GM18517 (cell line): ENCODE results near the gene NFATC1.

Source experiments
- ATAC-seq: cut with Tn5 transposase; IDR thresholded peaks from one replicate; pipeline ENCODE4 v1.9.1; 2021; ENCODE audit warnings: mild to moderate bottlenecking, moderate library complexity; ENCODE audit not compliant: unreplicated experiment

Gene NFATC1

DNA sequence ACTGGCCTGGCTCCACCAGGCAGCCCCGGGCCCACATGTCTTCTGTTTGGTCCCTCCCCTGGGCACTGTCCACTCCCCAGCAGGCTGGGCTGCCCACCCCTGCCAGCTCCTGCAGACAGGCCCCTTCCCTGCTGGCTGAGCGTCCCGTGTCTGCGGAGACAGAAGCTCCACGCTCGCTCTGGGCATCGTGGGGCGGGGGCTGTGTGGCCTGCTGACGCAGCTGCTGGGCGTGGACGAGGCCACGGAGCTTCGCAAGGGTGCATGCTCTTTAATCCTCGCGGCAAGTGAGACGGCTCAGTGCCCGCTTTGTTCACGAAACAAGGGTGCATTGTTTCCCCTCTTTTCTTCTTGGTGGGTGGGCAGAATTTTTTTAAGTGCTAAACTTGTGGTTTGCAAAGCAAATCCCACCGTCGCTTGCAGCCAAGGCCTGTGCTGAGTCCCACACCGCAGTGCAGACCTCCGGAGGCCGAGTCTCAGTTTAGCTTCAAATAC lies 151.1 kb downstream of the NFATC1 start:
- ATAC-seq = no peak

- no peak for ATAC-seq
Measured at GRCh38 chr18:79547413-79548076, 151.8 kb downstream of the NFATC1 start.

- ATAC-seq = no peak
Measured at GRCh38 chr18:79548077-79548450, 152.3 kb downstream of the NFATC1 start.

GRCh38 chr18:79548621-79548985 lies 152.9 kb downstream of the NFATC1 start:
- ATAC-seq = no peak

DNA sequence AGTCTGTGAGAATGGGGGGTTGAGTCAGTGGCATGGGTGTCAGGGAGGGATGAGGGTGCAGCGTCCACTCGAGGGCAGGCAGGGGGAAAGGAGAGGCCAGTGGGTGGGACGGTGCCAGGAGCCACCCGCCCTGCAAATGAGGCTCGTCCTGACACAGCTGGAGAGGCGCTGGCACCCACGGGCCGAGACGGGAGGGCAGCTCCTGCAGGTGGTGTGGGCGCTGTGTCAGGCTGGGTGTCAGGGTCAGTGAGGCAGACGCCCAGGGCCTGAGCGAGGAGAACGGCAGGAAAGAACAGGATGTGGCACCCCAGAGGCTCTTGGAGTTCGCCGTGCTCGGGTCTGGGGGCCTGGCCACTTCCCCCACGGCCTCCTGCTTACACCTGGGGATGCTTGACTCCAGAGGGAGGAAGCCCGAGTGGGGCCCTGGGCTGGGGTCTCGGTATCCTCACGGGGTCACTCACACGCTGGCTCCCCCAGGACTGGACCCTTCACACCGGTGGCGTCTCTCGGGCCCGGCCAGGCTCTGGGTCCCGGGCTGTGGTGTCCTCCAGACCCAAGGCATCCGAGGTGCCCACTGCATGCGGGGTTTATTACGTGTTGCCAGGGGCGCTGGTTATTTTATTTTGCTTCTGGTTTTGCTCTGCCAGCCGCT lies 153.4 kb downstream of the NFATC1 start:
- no peak for ATAC-seq

DNA sequence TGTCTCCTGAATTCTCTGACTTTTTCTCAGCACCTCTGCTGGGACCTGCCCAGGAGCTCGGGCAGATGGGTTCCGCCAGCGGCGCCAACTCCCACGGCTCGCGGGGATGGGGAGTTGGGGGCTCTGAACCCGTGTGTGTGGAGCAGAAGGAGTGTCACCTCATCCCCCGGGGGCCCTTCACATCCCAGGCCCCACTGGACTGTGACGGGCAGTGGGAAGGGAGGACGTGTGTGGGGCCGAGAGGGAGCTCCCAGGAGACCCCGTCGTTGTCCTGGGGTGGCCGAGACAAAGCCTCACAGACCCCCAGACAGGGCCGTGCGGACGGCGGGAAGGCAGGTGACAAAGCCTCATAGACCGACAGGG lies 153.9 kb downstream of the NFATC1 start:
- ATAC-seq = no peak

- no peak for ATAC-seq
Measured at GRCh38 chr18:79552140-79552631, 156.5 kb downstream of the NFATC1 start.

DNA sequence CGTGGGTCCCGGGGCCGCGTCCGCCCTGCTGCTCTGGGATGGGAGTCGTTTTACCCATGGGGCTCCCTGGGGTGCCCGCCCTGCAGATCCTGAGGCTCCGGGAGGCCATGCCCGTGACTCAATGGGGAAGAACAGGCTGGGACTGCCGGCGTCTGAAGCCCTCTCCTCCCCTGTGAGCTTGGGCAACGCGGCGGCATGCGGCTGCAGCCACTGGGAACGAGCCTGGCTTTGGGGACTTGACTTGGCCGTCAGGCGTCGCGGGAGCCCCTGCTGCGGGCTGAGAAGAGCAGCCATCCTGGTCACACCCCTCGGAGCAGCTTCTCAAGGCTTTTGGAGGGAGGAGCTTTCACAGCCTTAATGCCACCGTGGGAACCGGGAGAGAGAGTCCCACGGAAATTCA lies 157.0 kb downstream of the NFATC1 start:
- no peak for ATAC-seq

GRCh38 chr18:79553154-79553553 lies 157.4 kb downstream of the NFATC1 start:
- ATAC-seq = no peak

GRCh38 chr18:79553696-79554095 lies 158.0 kb downstream of the NFATC1 start:
- ATAC-seq = no peak

GRCh38 chr18:79554321-79554720 lies 158.6 kb downstream of the NFATC1 start:
- ATAC-seq = no peak

- no peak for ATAC-seq
Measured at GRCh38 chr18:79554945-79555645, 159.4 kb downstream of the NFATC1 start.

DNA sequence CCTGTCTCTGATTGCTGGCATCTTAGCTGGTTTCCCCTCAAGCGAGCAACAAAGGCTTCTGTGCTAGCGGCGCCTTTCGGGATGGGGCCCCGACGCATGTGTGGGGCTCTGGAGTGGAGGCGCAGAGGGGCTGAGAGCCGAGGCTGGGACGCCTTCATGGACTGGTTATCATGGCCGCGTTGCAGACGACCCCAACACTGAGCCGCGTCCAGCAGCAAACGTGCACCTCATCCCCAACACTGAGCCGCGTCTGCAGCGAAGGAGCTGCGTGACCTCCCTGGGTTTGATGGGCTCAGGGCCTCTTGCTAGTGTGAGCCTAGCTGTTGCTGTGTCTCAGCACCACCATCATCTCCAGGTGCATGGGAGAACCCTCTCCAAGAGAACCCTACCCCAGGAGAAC lies 160.2 kb downstream of the NFATC1 start:
- ATAC-seq = no peak

DNA sequence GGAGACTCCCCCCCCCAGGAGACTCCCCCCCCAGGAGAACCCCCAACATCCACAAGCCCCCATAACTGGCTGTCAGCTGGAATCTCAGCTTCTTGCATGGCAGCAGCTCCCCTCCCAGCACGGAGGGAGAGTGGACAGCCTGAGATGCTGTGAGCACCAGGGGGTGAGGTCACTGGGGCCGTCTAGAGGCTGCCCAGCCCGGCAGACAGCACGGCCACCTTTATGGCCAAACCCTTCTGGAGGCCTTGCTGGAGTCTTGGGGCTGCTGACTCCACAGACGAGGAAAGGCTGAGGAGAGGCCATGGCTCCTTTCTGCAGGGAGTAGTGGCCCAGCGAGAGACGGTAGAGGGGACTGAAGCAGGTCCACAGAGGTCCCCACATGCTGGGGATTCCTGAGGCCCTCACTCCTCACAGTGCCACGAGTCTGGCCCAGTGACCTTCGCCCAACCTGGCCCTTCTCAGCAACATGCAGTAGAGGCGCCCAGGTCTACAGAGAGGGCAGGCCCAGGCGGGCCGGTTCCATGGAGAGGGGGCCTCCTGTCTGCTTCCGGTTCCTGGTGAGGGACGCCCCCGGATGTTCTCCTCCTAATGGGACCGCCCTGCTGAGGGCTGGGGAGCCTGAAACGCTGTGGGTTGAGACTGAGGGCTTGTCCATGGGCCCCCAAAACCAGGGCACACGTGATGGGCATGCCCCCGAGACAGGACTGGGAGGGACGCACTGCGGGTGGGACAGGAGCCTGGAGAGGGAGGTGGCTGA lies 161.3 kb downstream of the NFATC1 start:
- no peak for ATAC-seq

GRCh38 chr18:79558196-79558932 lies 162.6 kb downstream of the NFATC1 start:
- ATAC-seq = no peak

DNA sequence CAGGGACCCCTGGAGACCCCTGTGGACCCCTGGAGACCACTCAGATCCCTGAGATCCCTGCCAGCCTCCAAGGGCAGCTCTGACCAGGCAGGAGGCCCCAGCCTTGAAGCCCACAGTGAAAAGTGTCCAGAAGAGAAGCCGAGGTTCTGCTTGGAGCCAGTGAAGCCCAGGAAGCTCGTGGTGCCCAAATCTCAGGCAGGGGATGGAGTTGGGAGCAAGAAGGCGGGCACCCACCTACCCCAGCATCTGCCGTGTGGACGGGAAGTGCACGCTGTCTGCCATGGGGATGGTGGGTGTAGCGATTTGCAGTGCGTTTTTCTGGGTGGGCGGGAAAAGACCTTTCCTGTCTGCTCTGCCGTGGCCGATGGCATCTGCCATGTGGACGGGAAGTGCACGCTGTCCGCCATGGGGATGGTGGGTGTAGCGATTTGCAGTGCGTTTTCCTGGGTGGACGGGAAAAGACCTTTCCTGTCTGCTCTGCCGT lies 163.2 kb downstream of the NFATC1 start:
- no peak for ATAC-seq

DNA sequence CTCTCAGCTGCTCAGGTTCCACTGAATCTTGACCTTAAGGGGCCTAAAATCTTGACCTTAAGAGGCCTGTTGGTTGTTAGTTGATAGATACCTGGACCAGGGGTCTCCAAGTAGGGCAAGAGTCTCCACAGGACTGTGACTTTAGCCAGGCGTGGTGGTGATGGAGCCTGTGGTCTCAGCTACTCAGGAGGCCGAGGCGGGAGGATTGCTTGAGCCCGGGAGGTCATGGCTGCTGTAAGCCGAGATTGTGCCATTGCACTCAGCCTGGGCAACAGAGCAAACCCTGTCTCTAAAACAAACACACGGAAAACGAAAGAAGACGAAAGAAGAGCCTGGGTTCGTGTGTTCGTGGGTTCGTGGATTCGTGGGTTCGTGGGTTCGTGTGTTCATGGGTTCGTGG lies 163.7 kb downstream of the NFATC1 start:
- no peak for ATAC-seq

- ATAC-seq = no peak
Measured at GRCh38 chr18:79560042-79560860, 164.5 kb downstream of the NFATC1 start.

DNA sequence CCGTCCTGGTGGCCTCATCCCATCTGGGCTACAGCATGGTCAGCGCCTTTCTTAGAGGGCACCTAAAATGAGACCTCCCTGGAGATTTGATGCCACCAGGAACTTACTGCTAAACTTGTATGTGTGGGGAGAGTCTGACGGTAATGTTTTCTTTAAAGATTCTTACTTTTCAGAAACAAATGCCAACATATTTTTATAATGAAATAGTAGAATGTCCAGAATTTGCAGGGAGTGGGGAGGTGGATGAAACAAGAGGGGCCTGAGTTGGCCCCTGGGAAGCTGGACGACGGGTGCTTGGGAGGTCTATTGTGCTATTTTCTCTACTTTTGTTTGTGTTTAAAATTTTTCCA lies 165.1 kb downstream of the NFATC1 start:
- ATAC-seq = no peak

DNA sequence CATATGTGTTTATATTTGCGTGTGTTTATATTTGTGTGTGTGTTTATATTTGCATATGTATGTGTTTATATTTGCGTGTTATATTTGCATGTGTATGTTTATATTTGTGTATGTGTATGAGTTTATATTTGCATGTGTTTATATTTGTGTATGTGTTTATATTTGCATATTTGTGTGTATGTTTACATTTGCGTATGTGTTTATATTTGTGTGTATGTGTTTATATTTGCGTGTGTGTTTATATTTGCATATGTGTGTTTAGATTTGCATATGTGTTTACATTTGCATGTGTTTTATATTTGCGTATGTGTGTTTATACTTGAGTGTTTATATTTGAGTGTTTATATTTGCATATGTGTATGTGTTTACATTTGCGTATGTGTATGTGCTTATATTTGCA lies 168.2 kb downstream of the NFATC1 start:
- ATAC-seq = no peak
